CD14-positive monocyte (primary cell): ENCODE data around the gene GRIN3A. TPM values are rescaled to one million over a fixed set of nuclear protein-coding genes. Genes with fewer than 3 reads are reported as not detected.
A peak's percentile ranks its signal among the peaks of the same experiment; 100 is the strongest.
"Not testable (repeated sequence)": the region's sequence is repeated elsewhere in the genome, so short reads cannot be mapped to it uniquely, and the experiment has no call there.

Experiments used
- DNase-seq, 3 donors: peaks; one replicate each; pipeline ENCODE4 v3.0.0-alpha.2; 2011 to 2022
- H2AFZ ChIP-seq: 2 replicates; pipeline ENCODE4 v1.6.0; 2012; ENCODE audit warnings: mild to moderate bottlenecking, low read depth, low read length, inconsistent platforms; ENCODE audit not compliant: insufficient read depth, poor library complexity, severe bottlenecking
- H3K27ac ChIP-seq, 2 donors: 1 replicate in 1 of 2; 2 replicates in 1 of 2; pipeline ENCODE4 v1.5.1; 2012 to 2013; ENCODE audit warnings: low read length in 2 of 2, control low read depth in 1 of 2, inconsistent platforms in 1 of 2, low read depth in 1 of 2, mild to moderate bottlenecking in 1 of 2
- H3K27me3 ChIP-seq, 2 donors: one replicate each; pipeline versions ENCODE4 v1.6.0 to v1.6.1; 2011 to 2013; ENCODE audit warnings: low read length in 2 of 2; ENCODE audit not compliant: control insufficient read depth in 2 of 2, insufficient read depth in 2 of 2
- H3K36me3 ChIP-seq, 2 donors: replicated peaks in 1 of 2; 1 replicate in 1 of 2; 2 replicates in 1 of 2; pipeline versions ENCODE4 v1.5.1 to v1.6.1; 2012 to 2013; ENCODE audit warnings: low read length in 2 of 2, control low read depth in 1 of 2, inconsistent platforms in 1 of 2, mild to moderate bottlenecking in 1 of 2; ENCODE audit not compliant: insufficient read depth in 2 of 2, control insufficient read depth in 1 of 2
- H3K4me1 ChIP-seq, 2 donors: 1 replicate in 1 of 2; 2 replicates in 1 of 2; pipeline versions ENCODE4 v1.5.1 to v1.6.1; 2012 to 2013; ENCODE audit warnings: low read length in 2 of 2, control low read depth in 1 of 2, inconsistent platforms in 1 of 2, mild to moderate bottlenecking in 1 of 2, moderate library complexity in 1 of 2; ENCODE audit not compliant: insufficient read depth in 2 of 2, control insufficient read depth in 1 of 2
- H3K4me2 ChIP-seq: replicated peaks from 2 replicates; pipeline ENCODE3; 2012; ENCODE audit warnings: low read length, moderate library complexity, mild to moderate bottlenecking; ENCODE audit not compliant: poor library complexity, severe bottlenecking; ENCODE audit errors: extremely low read depth
- H3K4me3 ChIP-seq, 3 experiments: fragments of 200-600 bp in 1 of 3; sonication (generic) in 1 of 3; replicated peaks in 1 of 3; 1 replicate in 2 of 3; 2 replicates in 1 of 3; pipeline ENCODE4 v1.5.1; 2011 to 2013; ENCODE audit warnings: low read length in 3 of 3, mild to moderate bottlenecking in 3 of 3, control low read depth in 2 of 3, low read depth in 2 of 3, inconsistent platforms in 1 of 3, moderate library complexity in 1 of 3
- H3K79me2 ChIP-seq: 2 replicates; pipeline ENCODE4 v1.6.0; 2012; ENCODE audit warnings: mild to moderate bottlenecking, control low read depth, inconsistent platforms, low read length, moderate library complexity; ENCODE audit not compliant: insufficient read depth
- H3K9ac ChIP-seq: 2 replicates; pipeline ENCODE4 v1.6.0; 2017; ENCODE audit warnings: low read length, mild to moderate bottlenecking; ENCODE audit not compliant: insufficient read depth, poor library complexity, severe bottlenecking
- H3K9me3 ChIP-seq, 2 donors: replicated peaks in 1 of 2; 1 replicate in 1 of 2; 2 replicates in 1 of 2; pipeline versions ENCODE4 v1.5.1 to v1.6.1; 2012 to 2013; ENCODE audit warnings: low read length in 2 of 2, control low read depth in 1 of 2; ENCODE audit not compliant: control insufficient read depth in 1 of 2, insufficient read depth in 1 of 2
- H4K20me1 ChIP-seq: 2 replicates; pipeline ENCODE4 v1.6.0; 2012; ENCODE audit warnings: mild to moderate bottlenecking, low read length, control low read depth, moderate library complexity; ENCODE audit not compliant: insufficient read depth
- H3K27ac Mint-ChIP-seq, 7 donors: one replicate each; pipeline ENCODE4 v1.8.0; 2020; ENCODE audit warnings: mild to moderate bottlenecking in 7 of 7, mixed read lengths in 7 of 7, moderate library complexity in 6 of 7, inconsistent platforms in 2 of 7
- H3K27me3 Mint-ChIP-seq, 3 donors: one replicate each; pipeline ENCODE4 v1.8.0; 2021 to 2022; ENCODE audit warnings: low read depth in 3 of 3, mild to moderate bottlenecking in 3 of 3, mixed read lengths in 3 of 3, moderate library complexity in 3 of 3, inconsistent platforms in 1 of 3
- H3K36me3 Mint-ChIP-seq, 2 donors: one replicate each; pipeline ENCODE4 v1.8.0; 2020; ENCODE audit warnings: mixed read lengths in 2 of 2, inconsistent platforms in 1 of 2, mild to moderate bottlenecking in 1 of 2
- H3K4me1 Mint-ChIP-seq: one replicate; pipeline ENCODE4 v1.8.0; 2020; ENCODE audit warnings: mild to moderate bottlenecking, mixed read lengths
- H3K4me3 Mint-ChIP-seq, 2 donors: one replicate each; pipeline ENCODE4 v1.8.0; 2020; ENCODE audit warnings: mild to moderate bottlenecking in 2 of 2, mixed read lengths in 2 of 2, moderate library complexity in 1 of 2
- H3K9me3 Mint-ChIP-seq, 7 donors: one replicate each; pipeline ENCODE4 v1.8.0; 2020 to 2022; ENCODE audit warnings: mixed read lengths in 7 of 7, mild to moderate bottlenecking in 6 of 7, moderate library complexity in 6 of 7, inconsistent platforms in 2 of 7
- WGBS: methylation state at CpG from one replicate; pipeline ENCODE4 v1.1.5; 2013; ENCODE audit warnings: missing lambda C conversion rate; ENCODE audit not compliant: insufficient coverage; 5-methylcytosine and 5-hydroxymethylcytosine counted together
- intact Hi-C, 2 donors: fragments of 100-400 bp; cut with micrococcal nuclease; formaldehyde crosslinking; loops; one replicate each; pipeline versions ENCODE4 v1.15.0 to v1.15.1; 2023
- polyA plus RNA-seq, 3 donors: library from polyadenylated mRNA; depleted of rRNA in 1 of 3; unstranded in 2 of 3; stranded (reverse) in 1 of 3; fragments of 300-500 nt in 2 of 3; fragments of >200 nt in 1 of 3; fragmentation: Illumina TruSeq in 2 of 3; gene quantifications; 1 replicate in 2 of 3; 2 replicates in 1 of 3; pipeline ENCODE4 v1.2.3, GENCODE V29; 2012 to 2021
- TF ChIP-seq, protein P1 (sequence below): fragments of 200-600 bp; IDR thresholded peaks from one replicate; pipeline ENCODE4 v1.8.0; 2022; ENCODE audit warnings: antibody characterized with exemption, mild to moderate bottlenecking

The GRIN3A gene
- polyA plus RNA-seq, 3 donors, result 0.11 to 0.39 (median 0.16) TPM

DNA sequence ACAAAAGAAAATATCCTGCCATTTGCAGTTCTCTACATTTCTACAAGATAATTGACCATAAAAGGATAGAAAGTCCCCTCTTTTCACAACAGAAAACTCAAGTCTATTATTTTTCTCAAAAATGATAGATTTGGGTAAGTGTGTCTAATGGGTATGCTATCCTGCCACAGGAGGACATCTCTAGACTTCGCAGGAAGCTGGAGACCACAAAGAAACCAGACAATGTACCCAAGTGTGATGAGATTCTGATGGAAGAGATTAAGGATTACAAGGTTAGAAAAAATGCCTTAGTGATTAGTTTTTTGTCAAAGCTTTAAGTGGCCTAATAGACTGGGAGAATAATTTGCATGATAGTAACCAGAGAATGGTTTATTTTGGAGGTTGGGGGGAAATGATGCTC, 176.7 kb downstream of the GRIN3A start:
- Mint-ChIP-seq H3K9me3 (peaks cover 0 to 10% (median 4%) of the 10 kb centered on the region in 7 donors), H3K4me1 (no peaks in the 10 kb centered on the region), H3K27ac (no peak overlapping the region), H3K4me3 (no peak overlapping the region), H3K36me3 (peaks cover 82 to 89% of the 10 kb centered on the region in 2 donors), H3K27me3 (no peaks in the 10 kb centered on the region)
- Histone ChIP-seq H3K27me3 (no peaks in the 10 kb centered on the region), H4K20me1 (no peaks in the 10 kb centered on the region), H3K36me3 (peaks cover 79 to 100% of the 10 kb centered on the region in 2 donors), H3K4me1 (no peaks in the 10 kb centered on the region), H3K4me2 (no peak overlapping the region), H3K9me3 (no peaks in the 10 kb centered on the region), H2AFZ (no peak overlapping the region), H3K79me2 (no peaks in the 10 kb centered on the region), H3K27ac (no peak overlapping the region), H3K4me3 (no peak overlapping the region), H3K9ac (no peak overlapping the region)
- 100% methylated on average over 1 of the region's 1 CpG for WGBS
- intact Hi-C loops, result no loop called here
- TF ChIP-seq, protein P1, sequence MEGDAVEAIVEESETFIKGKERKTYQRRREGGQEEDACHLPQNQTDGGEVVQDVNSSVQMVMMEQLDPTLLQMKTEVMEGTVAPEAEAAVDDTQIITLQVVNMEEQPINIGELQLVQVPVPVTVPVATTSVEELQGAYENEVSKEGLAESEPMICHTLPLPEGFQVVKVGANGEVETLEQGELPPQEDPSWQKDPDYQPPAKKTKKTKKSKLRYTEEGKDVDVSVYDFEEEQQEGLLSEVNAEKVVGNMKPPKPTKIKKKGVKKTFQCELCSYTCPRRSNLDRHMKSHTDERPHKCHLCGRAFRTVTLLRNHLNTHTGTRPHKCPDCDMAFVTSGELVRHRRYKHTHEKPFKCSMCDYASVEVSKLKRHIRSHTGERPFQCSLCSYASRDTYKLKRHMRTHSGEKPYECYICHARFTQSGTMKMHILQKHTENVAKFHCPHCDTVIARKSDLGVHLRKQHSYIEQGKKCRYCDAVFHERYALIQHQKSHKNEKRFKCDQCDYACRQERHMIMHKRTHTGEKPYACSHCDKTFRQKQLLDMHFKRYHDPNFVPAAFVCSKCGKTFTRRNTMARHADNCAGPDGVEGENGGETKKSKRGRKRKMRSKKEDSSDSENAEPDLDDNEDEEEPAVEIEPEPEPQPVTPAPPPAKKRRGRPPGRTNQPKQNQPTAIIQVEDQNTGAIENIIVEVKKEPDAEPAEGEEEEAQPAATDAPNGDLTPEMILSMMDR, result no peak
- DNase-seq, result no peak

- H3K9me3 ChIP-seq, H3K27ac ChIP-seq, H3K4me3 Mint-ChIP-seq, DNase-seq, intact Hi-C loops, H3K27me3 ChIP-seq, H3K27me3 Mint-ChIP-seq, H2AFZ ChIP-seq, H3K9ac ChIP-seq, H3K79me2 ChIP-seq, H3K4me3 ChIP-seq, H3K4me2 ChIP-seq, H3K27ac Mint-ChIP-seq, H3K4me1 ChIP-seq, H4K20me1 ChIP-seq, H3K4me1 Mint-ChIP-seq: not testable (repeated sequence)
- Mint-ChIP-seq H3K36me3 (peaks cover 94 to 100% of the 10 kb centered on the region in 2 donors), H3K9me3 (peaks cover 0 to 11% (median 5%) of the 10 kb centered on the region in 7 donors)
- 100% methylated on average over 11 of the region's 18 CpGs for WGBS
- peaks cover 91 to 98% of the 10 kb centered on the region in 2 donors for H3K36me3 ChIP-seq
- TF ChIP-seq, protein P1, result peak; percentile 17
Measured at GRCh38 chr9:101549472-101550098, 188.9 kb downstream of the GRIN3A start.
